HG03060 (cell line): ENCODE data around the gene ZNF527.
"Not testable (repeated sequence)": the region's sequence is repeated elsewhere in the genome, so short reads cannot be mapped to it uniquely, and the experiment has no call there.

Experiments used
- ATAC-seq: cut with Tn5 transposase; IDR thresholded peaks from one replicate; pipeline ENCODE4 v1.9.1; 2021; ENCODE audit warnings: low read depth, moderate number of reproducible peaks; ENCODE audit not compliant: unreplicated experiment

Gene ZNF527

GRCh38 chr19:37370880-37371661 is at the start of gene ZNF527:
Gene ZNF527 (plus strand): TSS chr19:37371099. CDS start chr19:37374199, 3,100 bp downstream.
- peak; percentile 74 for ATAC-seq

DNA sequence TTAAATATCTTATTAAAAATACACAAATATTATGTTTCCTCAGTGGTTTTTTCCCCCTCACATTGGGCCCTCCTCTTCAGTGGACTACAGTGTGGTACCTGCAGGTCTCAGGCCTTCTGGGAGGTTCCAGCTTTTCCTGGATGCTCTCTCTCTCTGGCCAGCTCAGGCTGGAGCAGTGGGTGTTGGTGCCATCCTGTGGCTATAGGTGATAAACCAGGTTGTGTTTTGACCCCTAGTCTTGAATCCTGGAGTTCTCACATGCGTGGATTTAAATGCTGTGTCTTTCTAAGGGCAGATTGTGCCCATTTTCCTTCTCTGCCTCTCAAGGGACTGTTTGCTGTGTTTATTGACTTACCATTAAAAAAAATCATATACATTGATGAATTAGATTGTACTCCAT is 41.2 kb upstream of the ZNF527 start:
- ATAC-seq = no peak

DNA sequence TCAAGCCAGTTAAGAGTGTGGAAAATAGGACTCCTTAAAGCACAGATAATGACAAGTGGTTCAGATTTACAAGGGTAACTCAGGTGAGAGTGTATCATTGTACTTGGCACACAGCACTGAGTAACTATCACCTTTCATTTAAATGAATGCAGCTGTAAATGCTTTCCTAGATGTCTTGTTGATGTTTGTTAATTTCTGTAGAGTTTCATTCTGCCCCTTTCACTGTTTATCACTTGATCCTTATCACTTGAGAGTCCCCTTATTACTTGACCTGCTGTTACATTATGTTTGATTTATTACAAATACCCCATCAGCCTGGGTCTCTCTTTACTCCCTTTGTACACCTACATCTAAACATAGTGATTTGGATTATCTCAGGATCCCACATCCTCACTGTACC is 38.1 kb upstream of the ZNF527 start:
- no peak for ATAC-seq

GRCh38 chr19:37333457-37333856 is 37.4 kb upstream of the ZNF527 start:
- ATAC-seq = no peak

DNA sequence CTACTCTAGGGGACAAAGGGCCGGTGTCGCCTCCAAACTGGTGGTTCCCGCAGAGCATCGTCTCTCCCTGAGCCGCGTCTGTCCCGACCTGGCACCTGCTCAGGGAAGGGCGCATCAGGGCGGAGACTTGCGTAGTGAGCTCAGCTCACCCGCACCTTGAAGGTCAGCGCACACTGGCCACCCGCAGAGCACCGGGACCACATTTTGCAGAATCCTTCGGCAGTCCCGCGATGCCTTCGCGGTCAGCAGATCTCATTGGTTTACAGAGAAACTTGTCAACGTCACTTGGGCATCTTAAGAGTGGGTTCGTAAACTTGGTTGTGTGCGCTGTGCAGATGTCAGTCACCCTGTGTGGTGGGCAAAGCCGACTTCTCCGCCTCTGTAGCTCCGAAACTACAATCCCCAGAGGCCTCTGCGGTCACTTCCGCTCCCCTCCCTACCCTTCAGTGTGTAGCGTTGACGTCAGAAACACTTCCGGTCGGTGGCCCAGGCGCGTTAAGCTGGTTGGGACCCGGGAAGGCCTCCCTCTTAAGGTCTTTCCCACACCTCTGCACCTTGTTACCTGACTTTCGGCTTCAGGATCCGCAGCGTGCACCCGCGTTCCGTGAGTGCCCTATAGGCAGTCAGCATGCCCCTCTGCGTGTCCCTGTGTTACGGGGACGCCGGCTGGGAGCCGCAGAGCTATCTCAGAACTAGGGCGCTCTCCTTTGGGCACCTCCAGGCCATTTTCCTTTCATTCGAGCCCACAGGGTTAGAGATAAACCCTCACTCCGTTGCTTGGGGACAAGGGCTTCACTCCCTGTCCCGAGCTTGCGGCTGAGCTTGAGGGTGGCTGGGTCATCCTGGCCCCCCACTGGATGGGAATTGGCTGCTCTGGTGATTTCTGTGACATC is 36.5 kb upstream of the ZNF527 start:
- peak; percentile 82 for ATAC-seq

- no peak for ATAC-seq
Observed at GRCh38 chr19:37342753-37343152, 28.1 kb upstream of the ZNF527 start.

DNA sequence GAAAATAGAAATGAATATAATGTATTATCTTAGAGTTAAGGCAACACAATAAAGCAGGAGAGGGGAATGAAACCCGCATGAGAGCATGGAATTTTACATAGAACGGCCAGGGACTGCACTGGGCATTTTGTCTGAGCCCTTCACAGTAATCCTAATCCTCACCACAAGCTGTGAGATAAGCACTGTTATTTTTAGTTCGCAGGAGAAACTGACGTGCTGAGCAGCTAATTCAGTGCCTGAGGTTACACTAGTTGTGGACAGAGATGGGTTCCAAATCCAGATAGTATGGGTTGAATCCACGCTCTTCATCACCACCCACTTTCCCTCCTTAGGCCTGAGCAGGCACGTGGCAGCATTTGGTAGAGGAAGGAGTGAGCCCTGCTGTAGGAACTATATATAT is 24.8 kb upstream of the ZNF527 start:
- no peak for ATAC-seq

DNA sequence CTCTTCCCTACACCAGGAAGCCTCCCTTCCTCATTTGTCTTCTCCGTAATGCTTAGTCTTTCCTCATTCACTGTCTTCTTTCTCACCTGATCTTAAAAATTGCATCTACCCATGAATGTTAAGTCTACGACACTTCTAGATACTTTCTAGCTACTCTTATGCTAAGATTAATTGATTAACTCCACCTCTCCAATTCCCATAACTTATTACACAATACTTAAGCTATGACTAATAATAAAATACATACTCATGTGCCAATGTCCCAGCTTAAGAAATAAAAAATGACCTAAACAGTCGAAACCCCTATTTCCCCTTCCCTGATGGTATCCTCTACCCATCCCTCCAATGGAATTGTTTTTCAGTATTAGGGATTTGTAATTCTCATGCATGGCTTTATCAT is 22.8 kb upstream of the ZNF527 start:
- no peak for ATAC-seq

- no peak for ATAC-seq
Observed at GRCh38 chr19:37353968-37354367, 16.9 kb upstream of the ZNF527 start.

- ATAC-seq = no peak
Observed at GRCh38 chr19:37355901-37356300, 15.0 kb upstream of the ZNF527 start.

GRCh38 chr19:37361994-37362393 is 8.9 kb upstream of the ZNF527 start:
- ATAC-seq = no peak

DNA sequence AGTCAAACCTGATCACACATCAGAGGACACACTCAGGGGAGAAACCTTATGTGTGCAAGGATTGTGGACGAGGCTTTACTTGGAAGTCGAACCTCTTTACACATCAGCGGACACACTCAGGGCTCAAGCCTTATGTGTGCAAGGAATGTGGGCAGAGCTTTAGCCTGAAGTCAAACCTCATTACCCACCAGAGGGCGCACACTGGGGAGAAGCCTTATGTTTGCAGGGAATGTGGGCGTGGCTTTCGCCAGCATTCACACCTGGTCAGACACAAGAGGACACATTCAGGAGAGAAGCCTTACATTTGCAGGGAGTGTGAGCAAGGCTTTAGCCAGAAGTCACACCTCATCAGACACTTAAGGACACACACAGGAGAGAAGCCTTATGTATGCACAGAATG is 8.2 kb upstream of the ZNF527 start:
- ATAC-seq = no peak

DNA sequence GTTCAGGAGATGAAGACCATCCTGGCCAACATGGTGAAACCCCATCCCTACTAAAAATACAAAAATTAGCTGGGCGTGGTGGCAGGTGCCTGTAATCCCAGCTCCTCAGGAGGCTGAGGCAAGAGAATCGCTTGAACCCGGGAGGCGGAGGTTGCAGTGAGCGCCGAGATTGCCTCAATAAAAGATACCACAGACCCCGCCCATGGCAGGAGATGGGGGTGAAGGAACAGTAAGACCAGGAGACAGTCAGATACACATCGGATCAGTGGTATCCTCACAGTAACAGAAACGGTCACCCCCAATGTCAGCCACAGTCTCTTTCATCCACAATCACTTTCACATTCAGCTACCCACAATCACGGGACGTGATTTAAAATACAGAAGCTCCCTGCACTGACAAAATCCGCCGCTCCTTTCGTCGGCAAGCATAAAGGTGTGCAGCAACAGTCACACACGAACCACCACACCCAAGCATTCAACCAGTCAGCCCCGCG is 466 bp upstream of the ZNF527 start:
- ATAC-seq = peak; percentile 23

- no peak for ATAC-seq
Observed at GRCh38 chr19:37389234-37389633, 18.3 kb downstream of the ZNF527 start.

- not testable (repeated sequence) for ATAC-seq
Observed at GRCh38 chr19:37391399-37391798, 20.5 kb downstream of the ZNF527 start.

- ATAC-seq = no peak
Observed at GRCh38 chr19:37401078-37401477, 30.2 kb downstream of the ZNF527 start.

- no peak for ATAC-seq
Observed at GRCh38 chr19:37403403-37403802, 32.5 kb downstream of the ZNF527 start.

GRCh38 chr19:37406140-37406846 is 35.4 kb downstream of the ZNF527 start:
- ATAC-seq = not testable (repeated sequence)

DNA sequence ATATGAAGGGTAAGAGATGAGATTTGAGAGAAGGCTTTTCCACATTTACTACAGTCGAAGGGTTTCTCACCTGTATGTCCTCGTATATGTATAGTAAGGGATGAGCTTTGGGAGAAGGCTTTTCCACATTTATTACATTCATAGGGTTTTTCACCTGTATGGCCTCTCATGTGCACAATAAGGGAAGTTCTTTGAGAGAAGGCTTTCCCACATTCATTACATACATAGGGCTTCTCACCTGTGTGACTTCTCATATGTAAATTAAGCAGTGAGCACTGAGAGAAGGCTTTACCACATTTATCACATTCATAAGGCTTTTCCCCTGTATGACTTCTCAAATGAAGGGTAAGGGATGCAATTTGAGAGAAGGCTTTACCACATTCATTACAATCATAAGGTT is 41.8 kb downstream of the ZNF527 start:
- no peak for ATAC-seq

DNA sequence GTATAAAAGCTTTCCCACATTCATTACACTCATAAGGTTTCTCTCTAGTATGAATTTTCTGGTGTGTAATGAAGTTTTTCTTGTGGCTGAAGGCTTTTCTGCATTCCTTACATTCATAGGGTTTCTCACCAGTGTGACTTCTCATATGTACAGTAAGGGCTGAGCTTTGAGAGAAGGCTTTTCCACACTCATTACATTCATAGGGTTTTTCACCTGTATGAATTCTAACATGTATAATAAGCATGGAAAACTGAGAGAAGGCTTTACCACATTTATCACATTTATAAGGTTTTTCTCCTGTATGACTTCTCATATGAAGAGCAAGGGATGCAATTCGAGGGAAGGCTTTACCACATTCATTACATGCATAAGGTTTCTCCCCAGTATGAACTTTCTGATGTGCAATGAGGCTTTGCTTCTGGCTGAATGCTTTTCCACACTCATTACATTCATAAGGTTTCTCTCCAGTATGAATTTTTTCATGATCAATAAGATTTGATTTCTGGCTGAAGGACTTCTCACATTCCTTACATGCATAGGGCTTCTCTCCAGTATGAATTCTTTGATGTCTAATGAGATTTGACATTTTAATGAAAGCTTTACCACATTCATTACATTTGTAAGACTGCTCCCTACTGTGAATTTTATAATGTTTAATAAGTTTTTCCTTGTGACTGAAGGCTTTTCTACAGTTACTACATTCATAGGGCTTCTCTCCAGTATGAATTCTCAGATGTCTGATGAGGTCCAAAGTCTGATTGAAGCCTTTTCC is 42.6 kb downstream of the ZNF527 start:
- ATAC-seq = no peak
